SJSA1 (cell line): Measurements from ENCODE around the gene GOLGA6L10. TPM values are rescaled to one million over a fixed set of nuclear protein-coding genes. Genes with fewer than 3 reads are reported as not detected.
A peak's percentile ranks its signal among the peaks of the same experiment; 100 is the strongest.
"Not testable (repeated sequence)": the region's sequence is repeated elsewhere in the genome, so short reads cannot be mapped to it uniquely, and the experiment has no call there.

Source experiments
- DNase-seq, 2 experiments: peaks; one replicate each; pipeline ENCODE4 v3.0.0-alpha.2; 2015 to 2020; ENCODE audit warnings: low spot score in 2 of 2, low read depth in 1 of 2
- H3K27ac ChIP-seq: fragments of 250-450 bp; sonication (Bioruptor Pico); 2 replicates; pipeline ENCODE4 v1.5.1; 2020; ENCODE audit warnings: mild to moderate bottlenecking, moderate library complexity
- H3K27me3 ChIP-seq: fragments of 250-450 bp; sonication (Bioruptor Pico); replicated peaks from 2 replicates; pipeline ENCODE4 v1.5.1; 2020; ENCODE audit warnings: mild to moderate bottlenecking, moderate library complexity
- H3K36me3 ChIP-seq: fragments of 250-450 bp; sonication (Bioruptor Pico); 2 replicates; pipeline ENCODE4 v1.5.1; 2020; ENCODE audit warnings: mild to moderate bottlenecking
- H3K4me1 ChIP-seq: fragments of 250-450 bp; sonication (Bioruptor Pico); replicated peaks from 2 replicates; pipeline ENCODE4 v1.6.1; 2021; ENCODE audit warnings: mild to moderate bottlenecking
- H3K4me3 ChIP-seq: fragments of 250-450 bp; sonication (Bioruptor Pico); 2 replicates; pipeline ENCODE4 v1.5.1; 2020; ENCODE audit warnings: mild to moderate bottlenecking
- H3K9me3 ChIP-seq: fragments of 250-450 bp; sonication (Bioruptor Pico); replicated peaks from 2 replicates; pipeline ENCODE4 v1.5.1; 2020; ENCODE audit warnings: mild to moderate bottlenecking
- total RNA-seq: library from RNA; depleted of rRNA; stranded (reverse); fragments of >200 nt; shearing (Covaris generic); gene quantifications from 2 replicates; pipeline ENCODE4 v1.2.3, GENCODE V29; 2014

GOLGA6L10 gene
- total RNA-seq, 1 experiment from 2014 or later = 0.34 TPM

DNA sequence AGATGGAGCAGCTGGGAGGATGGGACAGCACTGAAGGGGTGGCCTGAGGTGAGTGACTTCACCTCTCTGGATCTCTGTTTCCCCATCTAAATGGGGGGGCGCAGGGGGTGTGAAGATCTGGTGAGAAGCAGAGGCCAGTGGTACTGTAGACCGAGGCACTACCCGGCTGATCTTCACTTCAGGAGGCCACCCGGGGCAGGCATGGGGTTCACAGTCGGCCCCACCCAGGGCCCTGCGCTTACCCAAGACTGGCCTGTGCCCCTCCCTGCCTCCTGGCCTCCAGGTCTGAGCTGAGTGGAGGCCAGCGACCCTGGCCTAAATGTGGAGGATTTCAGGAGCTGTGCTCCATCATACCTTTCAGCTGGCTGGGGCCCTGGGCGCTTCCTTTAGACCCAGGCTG, 31.0 kb downstream of the GOLGA6L10 start:
- not testable (repeated sequence) for H3K36me3 ChIP-seq, H3K9me3 ChIP-seq, H3K4me1 ChIP-seq, H3K27ac ChIP-seq, DNase-seq, H3K27me3 ChIP-seq, H3K4me3 ChIP-seq

DNA sequence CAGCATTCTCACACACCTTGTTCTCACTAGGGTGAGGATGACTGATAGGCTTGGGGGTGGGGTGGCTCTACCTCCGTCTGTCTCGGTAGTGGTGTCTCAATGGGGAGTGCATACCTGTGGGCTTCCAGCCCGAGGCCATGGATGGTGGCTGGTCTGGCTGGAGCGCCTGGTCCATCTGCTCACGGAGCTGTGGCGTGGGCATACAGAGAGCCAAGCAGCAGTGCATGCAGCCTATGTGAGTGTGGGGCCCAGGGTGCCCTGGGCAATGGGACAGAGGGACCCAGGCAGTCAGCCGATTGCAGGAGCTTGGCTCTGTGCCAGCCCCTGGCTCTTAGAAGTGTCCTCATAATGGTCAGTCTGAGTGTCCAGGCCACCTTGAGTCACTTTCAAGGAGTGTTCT, 31.8 kb downstream of the GOLGA6L10 start:
- not testable (repeated sequence) for DNase-seq, H3K27me3 ChIP-seq, H3K36me3 ChIP-seq, H3K27ac ChIP-seq, H3K4me1 ChIP-seq, H3K4me3 ChIP-seq, H3K9me3 ChIP-seq

GRCh38 chr15:82317091-82317489, 32.2 kb downstream of the GOLGA6L10 start:
- Histone ChIP-seq H3K4me3 (no peak overlapping the region), H3K27me3 (no peaks in the 10 kb centered on the region), H3K36me3 (no peaks in the 10 kb centered on the region), H3K27ac (no peak overlapping the region), H3K4me1 (no peaks in the 10 kb centered on the region), H3K9me3 (no peaks in the 10 kb centered on the region)
- no peak for DNase-seq

DNA sequence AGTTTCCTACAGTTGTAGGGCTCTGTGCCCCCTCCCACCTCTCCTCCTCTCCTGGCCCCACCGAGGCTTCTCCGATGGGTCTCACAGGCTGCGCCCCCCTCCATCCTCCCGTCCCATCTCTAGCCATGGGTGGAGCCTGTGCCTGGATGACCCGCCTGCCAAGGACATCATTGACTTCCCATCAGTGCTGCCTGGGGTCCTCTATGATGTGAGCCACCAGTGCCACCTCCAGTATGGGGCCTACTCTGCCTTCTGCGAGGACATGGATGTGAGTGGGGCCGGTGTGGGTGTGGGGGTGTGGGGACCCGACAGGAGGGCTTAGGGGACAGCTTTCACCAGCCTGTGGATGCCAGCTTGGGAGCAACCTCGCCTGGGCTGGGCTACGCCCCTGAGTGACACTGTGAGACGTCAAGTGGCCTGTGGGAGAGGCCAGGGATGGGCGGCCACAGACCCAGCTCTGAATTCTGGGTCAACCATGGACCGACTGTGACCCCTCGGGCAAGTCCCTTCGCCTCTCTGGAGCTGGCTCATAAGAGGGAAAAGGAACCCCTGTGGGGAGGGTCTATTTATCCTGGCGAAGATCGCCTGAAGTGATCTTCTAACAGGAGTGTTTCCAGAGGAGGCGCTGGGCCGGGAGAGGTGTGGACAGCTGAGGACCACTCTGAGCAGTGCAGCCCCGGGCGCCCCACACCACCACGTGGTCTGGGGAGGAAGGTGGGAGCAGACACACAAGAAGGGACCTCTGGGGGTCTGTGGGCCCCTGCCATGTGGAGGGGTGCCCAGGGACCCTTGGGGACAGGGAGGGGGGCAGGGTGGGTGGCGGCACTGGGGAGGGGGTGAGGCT, 32.8 kb downstream of the GOLGA6L10 start:
- not testable (repeated sequence) for H3K27ac ChIP-seq, DNase-seq, H3K9me3 ChIP-seq, H3K4me1 ChIP-seq, H3K4me3 ChIP-seq, H3K27me3 ChIP-seq, H3K36me3 ChIP-seq

GRCh38 chr15:82315519-82316246, 33.6 kb downstream of the GOLGA6L10 start:
- no peaks in the 10 kb centered on the region for H3K36me3 ChIP-seq
- no peak overlapping the region for H3K4me3 ChIP-seq
- no peaks in the 10 kb centered on the region for H3K27me3 ChIP-seq
- DNase-seq = no peak
- no peaks in the 10 kb centered on the region for H3K9me3 ChIP-seq
- no peak overlapping the region for H3K27ac ChIP-seq
- H3K4me1 ChIP-seq = no peaks in the 10 kb centered on the region

DNA sequence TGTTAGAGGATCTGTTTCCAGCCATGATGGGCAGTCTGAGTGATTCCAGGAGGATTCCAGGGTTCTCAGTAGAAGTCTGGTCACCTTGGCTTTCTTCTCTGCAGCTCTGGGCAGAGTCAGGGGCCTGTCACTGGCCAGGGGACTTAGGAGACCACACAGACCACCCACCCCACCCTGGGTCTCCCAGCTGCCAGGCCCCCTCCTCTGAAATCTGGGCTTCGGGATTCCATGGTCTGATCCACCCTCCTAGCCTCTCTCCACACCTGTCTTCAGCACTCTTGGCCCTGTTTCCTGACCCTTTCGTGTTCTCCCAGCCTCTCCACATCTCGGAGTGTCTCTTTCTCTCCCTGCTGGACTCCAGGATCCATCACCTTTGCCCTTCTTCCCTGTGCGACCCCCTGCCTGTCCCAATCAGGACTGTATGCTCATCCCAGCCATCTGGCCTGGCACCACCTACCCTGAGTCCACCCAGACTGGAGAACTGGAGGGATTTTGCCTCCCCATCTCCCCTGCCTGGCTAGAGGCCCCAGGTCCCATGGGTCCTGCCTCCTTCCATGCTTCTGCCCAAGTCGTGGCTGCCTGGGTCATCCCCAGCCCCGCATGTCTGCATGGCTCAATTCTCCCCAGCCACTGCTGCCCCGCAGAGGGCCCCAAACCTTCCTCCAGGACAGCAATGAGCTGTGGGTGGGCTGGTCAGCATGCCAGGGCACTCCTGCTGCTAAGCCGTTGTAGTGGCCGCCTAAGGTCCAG, 34.3 kb downstream of the GOLGA6L10 start:
- Histone ChIP-seq H3K4me3 (no peak overlapping the region), H3K4me1 (no peaks in the 10 kb centered on the region), H3K27ac (no peak overlapping the region), H3K36me3 (no peaks in the 10 kb centered on the region), H3K9me3 (no peaks in the 10 kb centered on the region), H3K27me3 (no peaks in the 10 kb centered on the region)
- no peak for DNase-seq

DNA sequence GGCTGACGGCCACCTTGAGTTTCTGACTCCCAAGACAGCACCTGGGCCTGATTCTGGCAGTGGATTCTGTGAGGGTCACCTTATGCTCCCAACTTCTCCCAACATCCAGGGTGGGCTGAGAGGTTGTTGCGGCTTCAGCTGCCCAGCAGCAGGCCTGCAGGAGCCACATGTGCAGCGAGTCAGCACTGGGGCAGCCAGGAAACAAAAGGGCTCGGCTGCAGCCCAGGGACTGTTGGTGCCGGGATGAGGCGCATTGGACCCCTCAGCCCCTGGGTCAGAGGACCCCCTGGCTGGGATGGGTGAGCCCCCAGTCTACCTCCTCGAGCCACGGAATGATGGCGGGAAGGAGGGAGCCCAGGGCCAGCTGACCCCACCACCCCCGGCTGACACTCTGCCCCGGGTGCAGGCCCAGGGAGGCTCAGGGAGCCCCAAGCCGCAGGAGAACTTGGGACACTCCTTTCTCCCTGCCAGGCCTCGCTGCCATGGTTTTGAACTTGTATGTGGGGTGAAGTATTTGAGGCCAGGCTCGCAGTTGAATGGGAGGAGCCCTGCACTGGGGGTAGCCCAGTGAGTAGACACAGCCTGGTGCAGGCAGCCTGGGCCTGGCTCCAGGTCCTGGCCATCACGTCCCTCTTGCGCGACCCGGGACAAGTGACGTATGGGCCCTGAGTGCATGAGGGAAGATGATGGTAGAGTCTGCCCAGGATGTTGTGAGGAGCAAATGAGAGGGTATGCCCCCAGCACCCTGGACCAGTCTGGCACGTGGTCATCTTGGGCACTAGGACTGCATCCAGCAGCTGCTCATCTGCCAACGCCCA, 35.1 kb downstream of the GOLGA6L10 start:
- H3K4me1 ChIP-seq, DNase-seq, H3K27ac ChIP-seq, H3K27me3 ChIP-seq, H3K4me3 ChIP-seq, H3K9me3 ChIP-seq, H3K36me3 ChIP-seq: not testable (repeated sequence)

- no peak overlapping the region for H3K27ac ChIP-seq
- H3K4me3 ChIP-seq = no peak overlapping the region
- H3K4me1 ChIP-seq = no peaks in the 10 kb centered on the region
- no peaks in the 10 kb centered on the region for H3K27me3 ChIP-seq
- H3K9me3 ChIP-seq = no peaks in the 10 kb centered on the region
- DNase-seq = no peak
- no peaks in the 10 kb centered on the region for H3K36me3 ChIP-seq
Measured at GRCh38 chr15:82313446-82313845, 35.8 kb downstream of the GOLGA6L10 start.

DNA sequence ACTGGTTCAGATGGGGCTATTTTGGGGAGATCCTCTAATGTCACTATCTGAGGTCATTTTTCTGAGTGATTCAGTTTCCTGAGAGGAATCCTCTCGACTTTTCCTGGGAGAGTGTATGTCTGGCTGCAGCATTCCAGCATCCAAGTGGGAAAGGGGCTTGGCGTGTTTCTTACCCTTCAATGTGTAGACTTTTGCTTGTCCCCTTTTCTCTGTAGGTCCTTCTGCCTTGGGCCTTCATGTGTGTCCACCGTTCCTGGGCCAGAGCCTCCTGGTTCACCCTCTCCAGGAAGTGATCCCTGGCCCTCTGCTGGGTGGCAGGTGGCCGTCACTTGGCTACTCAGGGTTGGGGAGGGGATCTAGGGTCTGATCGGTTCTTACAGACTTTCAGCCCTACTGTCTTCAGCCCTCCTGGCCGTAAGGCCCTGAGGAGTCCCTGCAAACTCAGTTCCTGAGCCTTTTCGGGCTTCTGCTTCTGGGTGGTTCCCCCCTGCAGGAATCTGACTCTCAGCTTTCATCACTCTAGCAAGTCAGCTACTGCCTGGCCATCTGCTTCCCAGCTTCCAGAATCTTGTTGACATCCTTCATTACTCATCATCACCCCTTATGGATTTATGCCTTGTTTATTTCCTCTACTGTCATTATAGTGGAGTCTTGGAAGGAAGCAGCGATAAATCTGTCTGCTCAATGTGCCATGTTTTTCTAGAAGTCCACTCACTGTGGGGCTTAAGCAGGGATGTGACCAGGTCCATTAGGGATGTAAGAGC, 36.5 kb downstream of the GOLGA6L10 start:
- H3K9me3 ChIP-seq = no peaks in the 10 kb centered on the region
- H3K36me3 ChIP-seq = no peaks in the 10 kb centered on the region
- no peak overlapping the region for H3K27ac ChIP-seq
- peak in 1 of 2 experiments; percentile 24 for DNase-seq
- no peaks in the 10 kb centered on the region for H3K4me1 ChIP-seq
- no peaks in the 10 kb centered on the region for H3K27me3 ChIP-seq
- no peak overlapping the region for H3K4me3 ChIP-seq

DNA sequence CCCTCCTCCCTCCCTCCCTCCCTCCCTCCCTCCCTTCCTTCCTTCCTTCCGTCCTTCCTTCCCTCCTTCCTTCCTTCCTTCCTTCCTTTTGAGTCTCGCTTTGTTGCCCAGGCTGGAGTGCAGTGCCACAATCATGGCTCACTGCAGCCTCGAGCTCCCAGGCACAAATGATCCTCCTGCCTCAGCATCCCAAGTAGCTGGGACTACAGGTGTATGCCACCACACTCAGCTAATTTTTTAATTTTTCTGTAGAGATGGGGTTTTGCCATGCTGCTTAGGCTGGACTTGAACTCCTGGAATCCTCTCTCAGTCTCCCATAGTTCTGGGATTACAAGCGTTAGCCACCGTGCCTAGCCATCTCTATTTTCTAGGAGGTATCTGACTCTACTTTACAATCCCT, 38.0 kb downstream of the GOLGA6L10 start:
- not testable (repeated sequence) for H3K4me1 ChIP-seq, H3K36me3 ChIP-seq, H3K27ac ChIP-seq, H3K27me3 ChIP-seq, DNase-seq, H3K9me3 ChIP-seq, H3K4me3 ChIP-seq

GRCh38 chr15:82309802-82310201, 39.5 kb downstream of the GOLGA6L10 start:
- no peaks in the 10 kb centered on the region for H3K4me1 ChIP-seq

GRCh38 chr15:82307714-82308081, 41.6 kb downstream of the GOLGA6L10 start:
- Histone ChIP-seq H3K36me3 (no peaks in the 10 kb centered on the region), H3K27me3 (no peaks in the 10 kb centered on the region), H3K27ac (no peak overlapping the region), H3K4me3 (no peak overlapping the region), H3K9me3 (no peaks in the 10 kb centered on the region), H3K4me1 (no peaks in the 10 kb centered on the region)
- peak in 1 of 2 experiments; percentile 10 for DNase-seq

More at GRCh38 chr15:82309802-82310201, 39.5 kb downstream of the GOLGA6L10 start:
- DNase-seq = no peak
- no peak overlapping the region for H3K4me3 ChIP-seq
- H3K9me3 ChIP-seq = no peaks in the 10 kb centered on the region
- no peaks in the 10 kb centered on the region for H3K27me3 ChIP-seq
- H3K27ac ChIP-seq = no peak overlapping the region
- H3K36me3 ChIP-seq = no peaks in the 10 kb centered on the region
